Hepatocyte (in vitro differentiated cells): Measurements from ENCODE around the gene APOBEC2. TPM values are rescaled to one million over a fixed set of nuclear protein-coding genes. Genes with fewer than 3 reads are reported as not detected.

Source experiments
- DNase-seq: peaks from one replicate; pipeline ENCODE4 v3.0.0-alpha.2; 2016; ENCODE audit warnings: low spot score
- H2AFZ ChIP-seq: fragments of 200-600 bp; sonication (generic); 2 replicates; pipeline ENCODE4 v1.6.0; 2016; ENCODE audit warnings: antibody characterized with exemption, mild to moderate bottlenecking
- H3K27ac ChIP-seq: fragments of 200-600 bp; sonication (generic); 2 replicates; pipeline ENCODE4 v1.5.1; 2016; ENCODE audit warnings: mild to moderate bottlenecking
- H3K27me3 ChIP-seq: fragments of 200-600 bp; sonication (generic); 2 replicates; pipeline ENCODE4 v1.6.1; 2016
- H3K36me3 ChIP-seq: fragments of 200-600 bp; sonication (generic); replicated peaks from 2 replicates; pipeline ENCODE4 v1.5.1; 2016; ENCODE audit warnings: low read depth; ENCODE audit not compliant: insufficient read depth
- H3K4me1 ChIP-seq: fragments of 200-600 bp; sonication (generic); 2 replicates; pipeline ENCODE4 v1.5.1; 2016; ENCODE audit warnings: mild to moderate bottlenecking, moderate library complexity; ENCODE audit not compliant: insufficient read depth
- H3K4me2 ChIP-seq: fragments of 200-600 bp; sonication (generic); 2 replicates; pipeline ENCODE4 v1.6.0; 2016
- H3K4me3 ChIP-seq: fragments of 200-600 bp; sonication (generic); 2 replicates; pipeline ENCODE4 v1.5.1; 2016; ENCODE audit warnings: mild to moderate bottlenecking
- H3K79me2 ChIP-seq: fragments of 200-600 bp; sonication (generic); 2 replicates; pipeline ENCODE4 v1.6.0; 2017; ENCODE audit warnings: mild to moderate bottlenecking
- H3K9me2 ChIP-seq: fragments of 200-600 bp; sonication (generic); replicated peaks from 2 replicates; pipeline ENCODE4 v1.6.0; 2017; ENCODE audit warnings: mild to moderate bottlenecking; ENCODE audit not compliant: insufficient read depth
- H3K9me3 ChIP-seq: fragments of 200-600 bp; sonication (generic); 2 replicates; pipeline ENCODE4 v1.5.1; 2016; ENCODE audit warnings: low read depth, mild to moderate bottlenecking
- H4K20me1 ChIP-seq: fragments of 200-600 bp; sonication (generic); 2 replicates; pipeline ENCODE4 v1.6.0; 2016; ENCODE audit warnings: mild to moderate bottlenecking; ENCODE audit not compliant: insufficient read depth, poor library complexity, severe bottlenecking
- CTCF ChIP-seq: fragments of 200-600 bp; sonication (generic); IDR thresholded peaks from 2 replicates; pipeline ENCODE4 v1.5.1; 2016; ENCODE audit warnings: antibody characterized with exemption, mild to moderate bottlenecking; ENCODE audit not compliant: poor library complexity
- EZH2 ChIP-seq: fragments of 200-600 bp; sonication (generic); IDR thresholded peaks from 2 replicates; pipeline ENCODE4 v1.6.1; 2016; ENCODE audit warnings: antibody characterized with exemption, mild to moderate bottlenecking, borderline replicate concordance
- EZH2phosphoT487 ChIP-seq: fragments of 200-600 bp; sonication (generic); IDR thresholded peaks from one replicate; pipeline ENCODE4 v1.6.1; 2018; ENCODE audit warnings: antibody characterized with exemption, mild to moderate bottlenecking, low read depth, moderate library complexity; ENCODE audit not compliant: unreplicated experiment, severe bottlenecking
- WGBS: methylation state at CpG from one replicate; pipeline ENCODE4 v1.1.6; 2016; ENCODE audit warnings: low lambda C conversion rate; ENCODE audit errors: missing lambda C conversion rate; 5-methylcytosine and 5-hydroxymethylcytosine counted together
- polyA plus RNA-seq: library from polyadenylated mRNA; unstranded; fragments of >200 nt; fragmentation: Nextera tagmentation; extraction: Ambion mirVana; gene quantifications from 2 replicates; pipeline ENCODE4 v1.2.1, GENCODE V29; 2016
- total RNA-seq: library from RNA; depleted of rRNA; stranded (reverse); fragments of >200 nt; gene quantifications from 2 replicates; pipeline ENCODE4 v1.2.3, GENCODE V29; 2014

The APOBEC2 gene
- total and polyA plus RNA-seq, 2 experiments from 2014 or later = 2.8 to 2.9 TPM

- TF ChIP-seq CTCF (no peak), EZH2phosphoT487 (no peak), EZH2 (no peak)
- 90% methylated on average over 3 of the region's 3 CpGs for WGBS
- Histone ChIP-seq H3K4me1 (peaks cover 9% of the 10 kb centered on the region), H4K20me1 (no peaks in the 10 kb centered on the region), H3K9me3 (no peaks in the 10 kb centered on the region), H3K27me3 (no peaks in the 10 kb centered on the region), H3K27ac (no peak overlapping the region), H2AFZ (no peak overlapping the region), H3K36me3 (no peaks in the 10 kb centered on the region), H3K79me2 (no peaks in the 10 kb centered on the region), H3K9me2 (no peaks in the 10 kb centered on the region), H3K4me2 (no peak overlapping the region), H3K4me3 (no peak overlapping the region)
- DNase-seq = no peak
Observed at GRCh38 chr6:41025966-41026530, 27.0 kb upstream of the APOBEC2 start.

GRCh38 chr6:41027241-41027640, 25.8 kb upstream of the APOBEC2 start:
- H3K4me2 ChIP-seq = peak overlapping the region; percentile 82
- peaks cover 9% of the 10 kb centered on the region for H3K4me1 ChIP-seq
- no peaks in the 10 kb centered on the region for H3K9me3 ChIP-seq
- H3K79me2 ChIP-seq = no peaks in the 10 kb centered on the region
- H3K27me3 ChIP-seq = no peaks in the 10 kb centered on the region
- peak overlapping the region; percentile 86 for H2AFZ ChIP-seq
- 54% methylated on average over 4 of the region's 4 CpGs for WGBS
- TF ChIP-seq EZH2phosphoT487 (no peak), EZH2 (no peak), CTCF (no peak)
- H4K20me1 ChIP-seq = no peaks in the 10 kb centered on the region
- H3K36me3 ChIP-seq = no peaks in the 10 kb centered on the region
- H3K9me2 ChIP-seq = no peaks in the 10 kb centered on the region
- DNase-seq = no peak
- peak overlapping the region; percentile 65 for H3K27ac ChIP-seq
- H3K4me3 ChIP-seq = no peak overlapping the region

GRCh38 chr6:41027799-41028560, 25.0 kb upstream of the APOBEC2 start:
- Histone ChIP-seq H3K79me2 (no peaks in the 10 kb centered on the region), H3K9me2 (no peaks in the 10 kb centered on the region), H4K20me1 (no peaks in the 10 kb centered on the region), H3K4me3 (peak overlapping the region; percentile 23), H3K9me3 (no peaks in the 10 kb centered on the region), H3K36me3 (no peaks in the 10 kb centered on the region), H3K27me3 (no peaks in the 10 kb centered on the region), H3K27ac (peak overlapping the region; percentile 76), H3K4me2 (peak overlapping the region; percentile 82), H2AFZ (peak overlapping the region; percentile 86), H3K4me1 (peaks cover 9% of the 10 kb centered on the region)
- TF ChIP-seq EZH2phosphoT487 (no peak), EZH2 (no peak), CTCF (peak; percentile 100)
- WGBS = 6% methylated on average over 45 of the region's 45 CpGs
- peak; percentile 89 for DNase-seq
